WTC11 (cell line): ENCODE results near the gene LMO3. TPM values are rescaled to one million over a fixed set of nuclear protein-coding genes. Genes with fewer than 3 reads are reported as not detected.

Source experiments
- ATAC-seq: fragments of 200-7000 bp; cut with Tn5 transposase; 2 replicates; pipeline ENCODE4 v1.10.0; 2021; ENCODE audit warnings: mild to moderate bottlenecking, moderate library complexity
- CTCF ChIA-PET: fragments of 300-600 bp; sonication (Branson Sonifier 250); formaldehyde crosslinking; loops from one replicate; lab custom pipeline; 2021; ENCODE audit warnings: antibody characterized with exemption; lab: Charles Lee
- POLR2A ChIA-PET: fragments of 350-600 bp; sonication (Branson Sonifier 250); formaldehyde crosslinking; loops from one replicate; lab custom pipeline; 2021; ENCODE audit warnings: antibody characterized with exemption; lab: Charles Lee
- DNase-seq: peaks from one replicate; pipeline ENCODE4 v3.0.0; 2021; ENCODE audit warnings: low spot score
- H3K27ac Mint-ChIP-seq: 2 replicates; pipeline ENCODE4 v1.8.0; 2021; ENCODE audit warnings: mixed read lengths
- H3K27me3 Mint-ChIP-seq: 2 replicates; pipeline ENCODE4 v1.8.0; 2021; ENCODE audit warnings: low read depth, mild to moderate bottlenecking, moderate library complexity, mixed read lengths
- H3K36me3 Mint-ChIP-seq: 2 replicates; pipeline ENCODE4 v1.8.0; 2021; ENCODE audit warnings: mixed read lengths
- H3K4me1 Mint-ChIP-seq: 2 replicates; pipeline ENCODE4 v1.8.0; 2022; ENCODE audit warnings: mixed read lengths
- H3K4me3 Mint-ChIP-seq: 2 replicates; pipeline ENCODE4 v1.8.0; 2021; ENCODE audit warnings: mild to moderate bottlenecking, moderate library complexity, mixed read lengths
- H3K9me3 Mint-ChIP-seq: 2 replicates; pipeline ENCODE4 v1.8.0; 2021; ENCODE audit warnings: mixed read lengths
- AFF4 ChIP-seq: sonication (generic); formaldehyde crosslinking; IDR thresholded peaks from 2 replicates; pipeline ENCODE4 v1.8.1; 2023; ENCODE audit warnings: mild to moderate bottlenecking, missing genetic modification reagents, borderline replicate concordance
- E2F5 ChIP-seq: sonication (generic); formaldehyde crosslinking; IDR thresholded peaks from 2 replicates; pipeline ENCODE4 v1.8.1; 2022; ENCODE audit warnings: mild to moderate bottlenecking, moderate library complexity, missing genetic modification reagents
- FOXP4 ChIP-seq: sonication (generic); formaldehyde crosslinking; IDR thresholded peaks from 2 replicates; pipeline ENCODE4 v1.8.0; 2022; ENCODE audit warnings: mild to moderate bottlenecking, missing genetic modification reagents
- HMGA2 ChIP-seq: fragments of 250-450 bp; sonication (Bioruptor Pico); IDR thresholded peaks from 2 replicates; pipeline ENCODE4 v1.4.0; 2021; ENCODE audit warnings: mild to moderate bottlenecking, moderate library complexity
- IRF1 ChIP-seq: sonication (generic); formaldehyde crosslinking; IDR thresholded peaks from 2 replicates; pipeline ENCODE4 v1.8.0; 2023; ENCODE audit warnings: missing genetic modification reagents
- KAT7 ChIP-seq: sonication (generic); formaldehyde crosslinking; IDR thresholded peaks from 2 replicates; pipeline ENCODE4 v1.8.1; 2023; ENCODE audit warnings: missing genetic modification reagents, mild to moderate bottlenecking, borderline replicate concordance
- NFYB ChIP-seq: sonication (generic); formaldehyde crosslinking; conservative IDR thresholded peaks from 2 replicates; pipeline ENCODE4 v1.8.0; 2022; ENCODE audit warnings: low read depth, missing genetic modification reagents
- NR1H2 ChIP-seq: sonication (generic); formaldehyde crosslinking; IDR thresholded peaks from 2 replicates; pipeline ENCODE4 v1.9.0; 2021; ENCODE audit warnings: mild to moderate bottlenecking, moderate library complexity, missing genetic modification reagents
- PRDM15 ChIP-seq: sonication (generic); formaldehyde crosslinking; IDR thresholded peaks from 2 replicates; pipeline ENCODE4 v1.8.0; 2022; ENCODE audit warnings: missing genetic modification reagents
- SP1 ChIP-seq: sonication (generic); formaldehyde crosslinking; conservative IDR thresholded peaks from 2 replicates; pipeline ENCODE4 v1.8.1; 2022; ENCODE audit warnings: missing genetic modification reagents
- TEAD1 ChIP-seq: sonication (generic); formaldehyde crosslinking; IDR thresholded peaks from 2 replicates; pipeline ENCODE4 v1.8.0; 2022; ENCODE audit warnings: mild to moderate bottlenecking, missing genetic modification reagents
- USF2 ChIP-seq: sonication (generic); formaldehyde crosslinking; IDR thresholded peaks from 2 replicates; pipeline ENCODE4 v1.8.1; 2023; ENCODE audit warnings: mild to moderate bottlenecking, missing genetic modification reagents, moderate library complexity
- ZSCAN18 ChIP-seq: fragments of 250-450 bp; sonication (Bioruptor Pico); IDR thresholded peaks from 2 replicates; pipeline ENCODE4 v2.1.2; 2022; ENCODE audit warnings: mild to moderate bottlenecking, moderate library complexity
- total RNA-seq: library from RNA; stranded (reverse); gene quantifications from 3 replicates; pipeline ENCODE4 v1.2.3, GENCODE V29; 2021

Gene LMO3
- total RNA-seq, 1 experiment from 2014 or later: 29.8 TPM

- no peaks in the 10 kb centered on the region for H3K9me3 Mint-ChIP-seq
- no peak for TF ChIP-seq HMGA2
- TF ChIP-seq PRDM15: no peak
- TF ChIP-seq E2F5: no peak
- TF ChIP-seq IRF1 (CRISPR knock-in tag): no peak
- no peak for TF ChIP-seq USF2 (CRISPR knock-in tag)
- TF ChIP-seq TEAD1 (CRISPR knock-in tag): no peak
- no peak for TF ChIP-seq NFYB (CRISPR knock-in tag)
- TF ChIP-seq ZSCAN18 (CRISPR knock-in tag): no peak
- TF ChIP-seq SP1 (CRISPR knock-in tag): no peak
- no peak for TF ChIP-seq AFF4 (CRISPR knock-in tag)
- TF ChIP-seq FOXP4: no peak
- no peak for TF ChIP-seq NR1H2 (CRISPR knock-in tag)
- no peak for TF ChIP-seq KAT7 (CRISPR knock-in tag)
- ChIA-PET CTCF (no interaction called here), POLR2A (no interaction called here)
- H3K4me3 Mint-ChIP-seq: no peak overlapping the region
- peaks cover 25% of the 10 kb centered on the region for H3K4me1 Mint-ChIP-seq
- ATAC-seq (peak; percentile 64; the same call in 1 of the 2 replicates), DNase-seq (no peak)
- H3K36me3 Mint-ChIP-seq: no peaks in the 10 kb centered on the region
- no peak overlapping the region for H3K27ac Mint-ChIP-seq
- no peaks in the 10 kb centered on the region for H3K27me3 Mint-ChIP-seq
Measured at GRCh38 chr12:16560273-16560672, 45.7 kb downstream of the LMO3 start.
